Thyroid gland (tissue), 4 donors: ENCODE results near the gene SGCD. TPM values are rescaled to one million over a fixed set of nuclear protein-coding genes. Genes with fewer than 3 reads are reported as not detected.

Experiments
- DNase-seq, 2 donors: peaks; one replicate each; pipeline ENCODE4 v3.0.0-alpha.2; 2019
- H3K27ac ChIP-seq, 3 donors: fragments of 200-600 bp; sonication (generic); 1 replicate in 2 of 3; 2 replicates in 1 of 3; pipeline ENCODE4 v1.5.1; 2016 to 2019; ENCODE audit warnings: mild to moderate bottlenecking in 1 of 3, moderate library complexity in 1 of 3
- H3K27me3 ChIP-seq: fragments of 200-600 bp; sonication (generic); one replicate; pipeline ENCODE4 v1.5.1; 2019
- H3K36me3 ChIP-seq, 2 donors: fragments of 200-600 bp; sonication (generic); one replicate each; pipeline ENCODE4 v1.5.1; 2016 to 2019
- H3K4me1 ChIP-seq, 2 donors: fragments of 200-600 bp; sonication (generic); one replicate each; pipeline ENCODE4 v1.5.1; 2017 to 2019
- H3K4me3 ChIP-seq, 3 donors: fragments of 200-600 bp; sonication (generic); replicated peaks in 1 of 3; 1 replicate in 2 of 3; 2 replicates in 1 of 3; pipeline ENCODE4 v1.5.1; 2016; ENCODE audit warnings: mild to moderate bottlenecking in 1 of 3
- H3K9me3 ChIP-seq: fragments of 200-600 bp; sonication (generic); one replicate; pipeline ENCODE4 v1.5.1; 2017
- POLR2A ChIP-seq, 2 donors: fragments of 450-650 bp; IDR thresholded peaks; one replicate each; pipeline ENCODE4 v1.6.1; 2017; ENCODE audit warnings: antibody characterized with exemption in 2 of 2, mild to moderate bottlenecking in 2 of 2, moderate library complexity in 1 of 2
- whole genome bisulfite sequencing, 2 donors: methylation state at CpG; one replicate each; pipeline ENCODE4 v1.1.5; 2017; 5-methylcytosine and 5-hydroxymethylcytosine counted together
- intact Hi-C: fragments of 100-400 bp; cut with DNase I; formaldehyde crosslinking; loops from one replicate; pipeline ENCODE4 v1.15.1; 2023
- total RNA-seq, 4 donors: library from RNA; depleted of rRNA; stranded (reverse); fragments of >200 nt; gene quantifications; one replicate each; pipeline ENCODE4 v1.2.3, GENCODE V29; 2016
- TF ChIP-seq, protein P1 (sequence below), 6 experiments: fragments of 200-600 bp in 3 of 6; fragments of 450-650 bp in 3 of 6; sonication (generic) in 3 of 6; IDR thresholded peaks; one replicate each; pipeline ENCODE4 v1.5.1; 2016 to 2019; ENCODE audit warnings: antibody characterized with exemption in 6 of 6, mild to moderate bottlenecking in 2 of 6, inconsistent platforms in 1 of 6, moderate library complexity in 1 of 6

SGCD gene
- total RNA-seq, 4 donors from 2014 or later: 7.4 to 20.1 (median 9.2) TPM

- 87 to 93% methylated on average over 2 of the region's 2 CpGs for WGBS, 2 donors
- Histone ChIP-seq H3K4me3 (no peak overlapping the region), H3K27me3 (no peaks in the 10 kb centered on the region), H3K36me3 (no peaks in the 10 kb centered on the region), H3K4me1 (no peaks in the 10 kb centered on the region), H3K9me3 (no peaks in the 10 kb centered on the region), H3K27ac (no peak overlapping the region)
- DNase-seq: no peak
- TF ChIP-seq, protein P1, sequence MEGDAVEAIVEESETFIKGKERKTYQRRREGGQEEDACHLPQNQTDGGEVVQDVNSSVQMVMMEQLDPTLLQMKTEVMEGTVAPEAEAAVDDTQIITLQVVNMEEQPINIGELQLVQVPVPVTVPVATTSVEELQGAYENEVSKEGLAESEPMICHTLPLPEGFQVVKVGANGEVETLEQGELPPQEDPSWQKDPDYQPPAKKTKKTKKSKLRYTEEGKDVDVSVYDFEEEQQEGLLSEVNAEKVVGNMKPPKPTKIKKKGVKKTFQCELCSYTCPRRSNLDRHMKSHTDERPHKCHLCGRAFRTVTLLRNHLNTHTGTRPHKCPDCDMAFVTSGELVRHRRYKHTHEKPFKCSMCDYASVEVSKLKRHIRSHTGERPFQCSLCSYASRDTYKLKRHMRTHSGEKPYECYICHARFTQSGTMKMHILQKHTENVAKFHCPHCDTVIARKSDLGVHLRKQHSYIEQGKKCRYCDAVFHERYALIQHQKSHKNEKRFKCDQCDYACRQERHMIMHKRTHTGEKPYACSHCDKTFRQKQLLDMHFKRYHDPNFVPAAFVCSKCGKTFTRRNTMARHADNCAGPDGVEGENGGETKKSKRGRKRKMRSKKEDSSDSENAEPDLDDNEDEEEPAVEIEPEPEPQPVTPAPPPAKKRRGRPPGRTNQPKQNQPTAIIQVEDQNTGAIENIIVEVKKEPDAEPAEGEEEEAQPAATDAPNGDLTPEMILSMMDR (IDR thresholded peaks at IDR 0.05): no peak
- TF ChIP-seq POLR2A (IDR thresholded peaks at IDR 0.05): no peak
- intact Hi-C loops: no loop called here
These were observed 12.3 kb downstream of the SGCD start for GRCh38 chr5:156339139-156339841.

- Histone ChIP-seq H3K4me3 (no peak overlapping the region), H3K36me3 (no peaks in the 10 kb centered on the region), H3K9me3 (no peaks in the 10 kb centered on the region), H3K27ac (no peak overlapping the region), H3K4me1 (no peaks in the 10 kb centered on the region), H3K27me3 (no peaks in the 10 kb centered on the region)
- no peak for DNase-seq
- 77 to 85% methylated on average over 1 of the region's 1 CpG for WGBS, 2 donors
- no peak for TF ChIP-seq POLR2A (IDR thresholded peaks at IDR 0.05)
- TF ChIP-seq, protein P1 (IDR thresholded peaks at IDR 0.05): no peak
- intact Hi-C loops: no loop called here
These were observed 13.9 kb downstream of the SGCD start for GRCh38 chr5:156340893-156341292.

- 82 to 97% methylated on average over 2 of the region's 2 CpGs for WGBS, 2 donors
- Histone ChIP-seq H3K36me3 (no peaks in the 10 kb centered on the region), H3K9me3 (no peaks in the 10 kb centered on the region), H3K27ac (no peak overlapping the region), H3K27me3 (no peaks in the 10 kb centered on the region), H3K4me1 (no peaks in the 10 kb centered on the region), H3K4me3 (no peak overlapping the region)
- no peak for DNase-seq
- intact Hi-C loops: no loop called here
- TF ChIP-seq POLR2A (IDR thresholded peaks at IDR 0.05): no peak
- TF ChIP-seq, protein P1 (IDR thresholded peaks at IDR 0.05): no peak
These were observed 23.3 kb downstream of the SGCD start for GRCh38 chr5:156350256-156350655.

GRCh38 chr5:156351423-156351822, 24.5 kb downstream of the SGCD start:
- 91 to 92% methylated on average over 4 of the region's 4 CpGs for WGBS, 2 donors
- intact Hi-C loops: no loop called here
- TF ChIP-seq POLR2A (IDR thresholded peaks at IDR 0.05): no peak
- TF ChIP-seq, protein P1 (IDR thresholded peaks at IDR 0.05): no peak
- Histone ChIP-seq H3K36me3 (no peaks in the 10 kb centered on the region), H3K4me1 (no peaks in the 10 kb centered on the region), H3K4me3 (no peak overlapping the region), H3K27ac (no peak overlapping the region), H3K27me3 (no peaks in the 10 kb centered on the region), H3K9me3 (no peaks in the 10 kb centered on the region)
- no peak for DNase-seq

DNA sequence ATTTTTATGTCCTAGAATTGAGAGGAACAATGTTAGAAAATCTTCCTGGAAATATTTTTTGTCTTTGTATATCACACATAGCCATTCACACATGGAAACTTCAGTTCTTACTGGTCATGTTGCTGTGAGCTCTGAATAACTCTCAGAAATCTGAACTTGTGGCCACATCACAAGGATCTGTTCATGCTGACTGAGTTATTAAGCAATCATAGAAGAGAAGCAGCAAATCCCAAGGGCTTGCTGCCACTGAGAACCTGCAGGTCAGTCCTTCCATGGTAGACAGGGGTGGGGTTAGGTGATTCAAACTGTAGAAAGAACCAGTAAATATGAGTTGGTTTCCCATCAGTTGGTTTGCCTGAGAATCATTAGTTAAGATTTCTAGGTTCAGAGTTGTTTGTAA, 27.6 kb downstream of the SGCD start:
- no peak overlapping the region for H3K27ac ChIP-seq
- DNase-seq: no peak

More for the DNA sequence above, 27.6 kb downstream of the SGCD start:
- intact Hi-C loops: no loop called here
- Histone ChIP-seq H3K4me1 (no peaks in the 10 kb centered on the region), H3K9me3 (no peaks in the 10 kb centered on the region), H3K4me3 (no peak overlapping the region), H3K27me3 (no peaks in the 10 kb centered on the region), H3K36me3 (no peaks in the 10 kb centered on the region)
- TF ChIP-seq POLR2A (IDR thresholded peaks at IDR 0.05): no peak
- TF ChIP-seq, protein P1 (IDR thresholded peaks at IDR 0.05): no peak
